CD4-positive, alpha-beta T cell treated with Interferon gamma for 1 hour (primary cell): Measurements from ENCODE around the gene C16orf96.

Experiments used
- DNase-seq: peaks from one replicate; pipeline ENCODE4 v3.0.0-alpha.2; 2020

Gene C16orf96

DNA sequence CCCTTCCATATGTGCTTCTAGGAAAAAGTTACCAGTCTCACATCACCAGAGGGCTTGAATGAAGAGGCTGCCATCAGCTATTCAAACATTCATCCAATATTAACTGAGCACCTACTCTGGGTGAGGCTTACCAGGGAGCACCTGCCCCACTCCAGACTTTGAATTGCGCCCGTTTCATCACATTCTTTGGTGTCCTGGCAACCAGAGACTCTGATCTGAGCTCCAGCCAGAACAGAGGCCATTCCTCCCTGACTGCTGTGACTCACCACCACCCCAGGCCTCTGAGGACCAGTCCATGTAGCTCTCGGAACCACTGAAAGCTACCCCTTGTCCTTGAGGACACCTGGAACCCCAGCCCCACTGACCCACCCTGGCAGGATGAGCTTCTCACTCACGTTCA, at the start of gene C16orf96:
C16orf96 (plus strand) TSS at position 229 of the 400 bp plus-strand sequence; CDS start at position 379, 150 bp downstream.
- no peak for DNase-seq

GRCh38 chr16:4506450-4506849, 49.7 kb upstream of the C16orf96 start:
- peak; percentile 71 for DNase-seq

GRCh38 chr16:4507588-4508345, 48.4 kb upstream of the C16orf96 start:
- no peak for DNase-seq

DNA sequence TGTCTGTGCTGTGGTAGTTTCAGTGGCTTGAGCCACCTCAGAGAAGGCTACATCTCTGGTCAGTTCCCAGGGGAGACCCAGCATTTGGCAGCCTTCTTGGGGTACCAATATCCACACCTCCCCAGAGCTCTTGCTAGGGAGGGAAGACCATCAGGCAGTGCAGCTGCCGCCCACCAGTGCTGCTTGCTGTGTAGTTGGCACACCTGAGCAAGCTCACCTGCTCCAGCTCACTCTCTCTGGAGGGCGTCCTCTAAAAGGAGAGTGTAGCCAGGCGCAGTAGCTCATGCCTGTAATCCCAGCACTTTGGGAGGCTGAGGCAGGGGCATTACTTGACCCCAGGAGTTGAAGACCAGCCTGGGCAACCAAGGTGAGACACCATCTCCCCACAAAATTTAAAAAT, 47.3 kb upstream of the C16orf96 start:
- no peak for DNase-seq

GRCh38 chr16:4509420-4509819, 46.7 kb upstream of the C16orf96 start:
- DNase-seq = no peak

DNA sequence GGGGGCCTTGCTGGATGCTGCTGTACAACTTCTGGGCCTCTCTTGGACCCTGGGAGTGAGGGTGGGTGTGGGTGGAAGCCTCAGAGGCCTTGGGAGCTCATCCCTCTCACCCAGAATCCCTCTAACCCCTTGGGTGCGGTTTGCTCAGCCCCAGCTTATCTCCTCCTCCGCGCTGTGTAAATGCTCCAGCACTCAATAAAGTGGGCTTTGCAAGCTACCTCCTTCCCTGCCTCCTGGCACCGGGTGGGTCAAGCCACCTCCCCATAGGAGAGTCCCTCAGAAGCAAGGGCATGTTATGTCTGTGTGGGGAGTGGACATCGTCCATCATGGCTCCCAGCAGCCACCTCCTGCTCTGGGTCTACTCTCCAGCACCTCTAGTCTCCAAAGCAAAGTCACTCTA, 46.0 kb upstream of the C16orf96 start:
- DNase-seq = no peak

DNA sequence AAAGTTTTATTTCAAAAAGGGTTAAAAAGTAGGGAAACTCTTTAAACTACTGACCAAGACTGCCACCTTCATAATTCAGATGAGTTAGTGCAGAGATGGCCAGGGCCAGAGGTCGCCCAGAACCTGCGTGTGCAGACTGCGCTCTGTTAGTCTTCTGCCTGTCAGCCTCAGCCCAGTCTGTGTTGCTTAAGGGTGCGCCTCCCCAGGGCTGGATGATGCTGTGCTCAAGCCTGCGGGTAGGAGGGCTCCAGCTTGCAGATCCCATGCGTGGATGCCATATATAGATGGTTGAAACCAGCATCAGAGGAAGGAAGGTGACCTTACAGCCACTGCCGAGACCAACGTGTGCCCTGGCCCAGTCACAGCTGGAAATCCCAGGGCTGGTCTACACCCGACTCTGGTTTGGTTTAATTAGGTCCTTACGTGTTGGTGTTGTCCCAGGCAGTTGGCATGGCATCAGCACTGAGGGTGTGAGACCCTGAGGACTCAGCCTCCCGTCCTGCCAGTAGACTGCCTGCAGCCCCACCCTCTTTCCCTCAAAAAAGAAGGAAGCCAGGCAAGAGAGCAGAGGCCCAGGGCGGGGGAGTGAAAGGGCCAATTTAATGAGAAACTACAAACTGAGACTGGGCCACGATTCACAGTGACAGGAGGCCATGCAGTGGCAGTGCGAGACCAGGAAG, 45.3 kb upstream of the C16orf96 start:
- DNase-seq = no peak

DNA sequence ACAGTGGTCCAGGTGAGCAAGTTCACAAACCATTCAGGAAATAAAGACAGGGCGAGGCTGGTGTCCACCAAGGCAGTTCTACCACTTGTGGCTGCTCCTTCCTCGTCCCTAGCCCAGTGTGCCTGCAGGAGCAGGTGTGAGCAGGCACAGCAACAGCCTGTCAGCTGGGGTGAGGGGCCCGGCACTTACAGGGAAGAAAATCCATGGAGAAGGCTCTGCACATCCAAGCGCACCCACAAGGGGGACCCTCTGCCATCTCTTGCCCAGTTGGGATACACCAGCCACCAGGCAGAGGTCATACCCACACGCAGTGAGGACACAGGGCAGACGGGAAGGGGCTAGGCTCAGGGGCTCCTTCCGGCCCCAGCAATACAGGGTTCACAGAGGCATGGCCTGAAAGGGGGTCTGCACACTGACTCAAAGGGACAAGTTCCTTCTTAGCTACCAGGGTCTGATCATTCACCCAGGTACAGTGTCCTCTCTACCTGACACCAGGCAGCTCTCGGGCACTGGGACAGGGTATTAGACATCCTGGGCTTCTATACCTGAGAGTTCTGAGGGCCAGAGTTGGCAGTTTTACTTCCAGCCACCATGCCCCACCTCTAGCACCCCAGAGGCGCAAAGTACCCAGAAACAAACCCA, 44.6 kb upstream of the C16orf96 start:
- DNase-seq = no peak

DNA sequence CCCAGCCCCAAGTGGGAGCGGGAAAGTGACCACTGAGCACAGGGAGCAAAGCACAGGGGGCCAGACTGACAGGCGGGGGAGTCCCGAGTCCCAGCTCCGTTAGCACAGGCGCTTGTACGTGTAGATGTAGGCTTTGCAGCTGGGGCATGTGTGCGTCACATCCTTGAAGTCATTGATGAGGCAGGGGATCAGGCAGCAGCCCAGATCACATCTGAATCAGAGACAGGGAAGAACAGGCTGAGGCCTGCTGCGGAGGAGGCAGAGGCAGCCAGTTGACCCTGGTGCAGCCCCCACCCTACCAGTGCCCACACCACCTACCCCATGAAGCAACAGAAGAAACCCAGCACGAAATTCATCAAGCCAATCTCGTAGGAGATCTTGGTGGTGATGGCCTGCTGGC, 43.7 kb upstream of the C16orf96 start:
- DNase-seq = no peak

DNA sequence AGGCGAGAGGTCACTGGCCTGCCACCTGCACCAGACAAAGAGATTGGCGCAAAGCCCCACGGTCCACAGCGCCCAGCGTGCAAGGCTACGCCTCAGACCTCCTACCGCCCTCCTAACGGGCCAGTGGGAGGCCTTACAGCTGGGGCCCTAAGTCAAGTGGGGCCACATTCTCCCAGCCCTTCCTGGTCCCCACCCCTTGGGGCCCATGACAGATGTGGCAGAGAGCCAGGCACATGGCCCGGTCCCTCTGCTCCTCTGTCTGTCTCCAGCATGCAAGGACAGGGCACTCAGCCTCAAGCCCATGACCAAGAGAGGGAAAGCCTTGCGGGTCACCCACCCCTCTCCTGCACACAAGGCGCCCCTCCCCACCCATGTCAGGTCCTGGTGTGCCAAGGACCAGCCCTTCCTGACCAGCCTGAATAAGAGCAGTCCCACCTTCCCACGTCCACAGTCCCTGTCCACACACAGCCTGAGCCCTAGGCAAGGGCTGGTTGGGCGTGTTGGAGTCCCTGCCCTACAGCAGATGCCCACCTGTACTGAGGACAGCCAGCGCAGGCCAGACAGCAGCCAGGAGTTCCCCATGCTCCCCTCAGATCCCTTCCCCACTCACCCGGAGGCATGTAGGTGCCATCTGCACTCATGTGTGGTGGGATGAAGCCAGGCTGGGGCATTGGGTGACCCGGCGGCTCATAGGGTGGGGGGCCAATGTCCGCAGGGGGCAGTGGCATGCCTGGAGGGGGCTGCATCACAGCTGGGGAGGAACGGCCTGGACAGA, 42.9 kb upstream of the C16orf96 start:
- DNase-seq = no peak

DNA sequence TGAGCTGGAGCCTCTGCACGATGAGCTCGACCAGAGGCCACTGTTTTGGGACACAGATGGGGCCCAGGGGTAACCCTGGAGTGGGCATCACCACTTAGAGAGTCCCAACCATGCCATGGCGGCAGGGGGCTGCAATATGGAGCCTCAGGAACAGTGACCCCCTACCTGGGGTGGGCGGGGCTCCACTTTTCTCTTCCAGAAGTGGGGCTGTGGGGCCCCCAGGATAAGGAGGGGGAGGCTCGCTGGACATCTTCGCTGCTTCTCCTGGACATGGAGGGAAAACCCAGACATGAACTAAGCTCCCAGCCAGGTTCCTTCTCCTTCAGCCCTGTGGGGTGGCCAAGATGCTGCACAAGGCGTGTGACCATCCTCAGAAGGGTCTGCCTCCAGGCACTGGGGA, 42.3 kb upstream of the C16orf96 start:
- no peak for DNase-seq

DNA sequence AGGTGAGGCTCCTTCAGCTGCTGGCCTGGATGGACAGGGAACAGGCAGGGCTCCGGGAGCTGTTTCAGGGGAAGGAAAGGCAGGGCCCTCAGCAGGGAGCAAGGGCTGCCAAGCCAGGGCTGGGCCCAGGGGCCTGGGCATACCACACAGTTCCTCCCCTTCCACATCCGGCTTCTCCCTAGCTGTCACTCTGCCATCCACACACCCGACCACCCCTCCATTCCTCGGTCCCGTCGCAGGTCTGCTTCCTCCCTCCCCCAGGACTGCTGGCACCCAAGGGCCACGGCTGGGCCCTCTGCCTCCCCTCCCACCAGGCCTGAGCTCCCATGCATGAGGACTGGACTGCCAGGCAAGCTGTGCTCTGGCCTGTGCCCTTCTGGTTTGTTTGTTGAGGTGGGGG, 41.5 kb upstream of the C16orf96 start:
- DNase-seq = no peak

DNA sequence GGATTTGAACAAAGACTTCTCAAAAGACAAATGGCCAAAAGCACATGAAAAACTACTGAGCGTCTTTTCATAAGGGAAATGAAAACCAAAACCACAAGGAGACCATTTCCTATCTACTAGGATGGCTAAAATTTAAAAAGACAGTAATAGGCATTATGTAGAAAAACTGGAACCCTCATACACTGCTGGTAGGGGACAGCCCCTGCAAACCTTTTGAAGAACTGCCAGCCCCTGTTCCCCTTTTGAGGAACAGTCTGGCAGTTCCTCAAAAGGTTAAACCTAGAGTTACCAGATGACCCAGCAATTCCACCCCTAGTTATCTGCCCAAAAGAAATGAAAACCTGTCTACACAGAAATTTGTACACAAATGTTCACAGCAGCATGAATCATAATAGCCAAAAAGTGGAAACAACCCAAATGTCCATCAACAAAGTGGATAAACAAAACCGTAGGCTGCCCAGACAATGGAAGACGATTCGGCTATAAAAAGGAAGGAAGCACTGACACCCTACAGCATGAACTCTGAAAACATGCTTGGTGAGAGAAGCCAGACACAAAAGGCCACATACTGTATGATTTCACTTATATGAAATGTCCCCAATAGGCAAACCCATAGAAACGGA, 40.4 kb upstream of the C16orf96 start:
- peak; percentile 42 for DNase-seq

DNA sequence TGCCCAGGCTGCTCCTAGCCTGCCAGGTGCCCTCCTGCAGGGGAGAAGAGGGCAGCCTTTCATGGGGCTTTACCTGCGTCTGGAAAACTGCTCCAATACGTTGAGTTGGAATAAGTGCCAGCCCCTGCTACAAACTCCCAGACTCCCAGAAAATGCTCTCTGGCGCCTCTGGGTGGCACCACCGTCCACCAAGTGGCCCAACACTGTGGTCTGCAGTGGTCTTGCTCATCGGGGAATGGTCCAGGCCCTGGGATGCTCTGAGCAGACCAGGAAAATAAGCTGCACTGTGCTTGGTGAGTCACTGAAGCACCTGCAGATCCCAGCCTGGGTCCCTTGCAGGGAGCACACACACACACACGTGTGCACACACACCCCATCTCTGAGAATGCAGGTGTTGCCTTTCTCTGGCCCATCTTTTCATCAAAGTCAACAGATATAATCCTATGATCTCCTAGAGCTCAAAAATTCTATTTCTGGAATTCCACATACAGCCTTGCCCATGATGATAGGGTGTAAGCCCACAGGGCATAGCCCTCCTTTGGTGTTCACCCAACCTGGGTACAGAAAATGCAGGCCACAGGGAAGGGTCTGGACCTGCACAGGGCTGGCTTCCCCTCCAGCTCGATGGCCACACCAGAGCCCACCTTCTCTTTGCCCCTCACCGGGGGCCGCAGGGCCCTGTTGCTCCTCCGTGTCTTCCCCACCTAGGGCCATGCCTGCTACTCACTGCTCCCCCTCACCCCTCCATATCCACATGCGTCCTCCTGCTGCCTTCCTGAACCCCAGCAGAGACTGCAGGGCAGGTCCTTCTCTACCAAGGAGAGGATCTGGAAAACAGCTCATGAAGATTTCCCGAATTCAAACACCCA, 38.1 kb upstream of the C16orf96 start:
- no peak for DNase-seq

DNA sequence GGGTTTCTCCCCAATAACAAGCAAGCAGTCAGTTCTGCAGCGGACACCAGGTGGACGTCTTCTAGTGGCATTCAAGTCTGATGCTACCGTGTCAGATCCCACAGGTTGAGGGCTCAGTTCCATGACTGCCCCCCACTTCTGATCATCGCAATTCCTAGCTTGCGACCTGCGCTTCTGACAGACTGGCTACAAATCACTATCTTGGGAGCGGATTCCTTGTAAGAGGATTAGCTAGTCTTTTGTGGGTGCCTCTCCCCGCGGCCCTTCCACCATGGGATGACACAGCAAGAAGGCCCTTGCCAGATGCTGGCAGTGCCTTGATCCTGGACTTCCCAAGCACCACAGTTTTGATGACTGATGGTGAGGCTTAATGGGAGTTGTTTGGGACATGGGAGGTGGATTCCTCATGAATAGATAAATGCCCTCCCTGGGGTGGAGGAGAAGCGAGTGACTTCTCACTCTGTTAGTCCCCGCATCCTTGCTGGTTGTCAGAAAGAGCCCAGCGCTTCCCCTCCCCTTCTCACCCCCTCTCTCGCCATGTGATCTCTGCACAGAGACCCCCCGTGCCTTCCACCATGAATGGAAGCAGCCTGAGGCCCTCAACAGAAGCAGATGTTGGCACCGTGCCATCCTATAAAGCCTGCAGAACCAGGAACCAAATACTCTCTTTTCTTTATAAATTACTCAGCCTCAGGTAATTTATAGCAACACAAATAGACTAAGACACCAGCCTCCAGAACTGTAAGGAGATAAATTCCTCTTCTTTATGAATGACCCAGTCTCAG, 36.7 kb upstream of the C16orf96 start:
- DNase-seq = no peak

GRCh38 chr16:4520913-4521312, 35.2 kb upstream of the C16orf96 start:
- no peak for DNase-seq

GRCh38 chr16:4522051-4522581, 34.0 kb upstream of the C16orf96 start:
- DNase-seq = no peak

DNA sequence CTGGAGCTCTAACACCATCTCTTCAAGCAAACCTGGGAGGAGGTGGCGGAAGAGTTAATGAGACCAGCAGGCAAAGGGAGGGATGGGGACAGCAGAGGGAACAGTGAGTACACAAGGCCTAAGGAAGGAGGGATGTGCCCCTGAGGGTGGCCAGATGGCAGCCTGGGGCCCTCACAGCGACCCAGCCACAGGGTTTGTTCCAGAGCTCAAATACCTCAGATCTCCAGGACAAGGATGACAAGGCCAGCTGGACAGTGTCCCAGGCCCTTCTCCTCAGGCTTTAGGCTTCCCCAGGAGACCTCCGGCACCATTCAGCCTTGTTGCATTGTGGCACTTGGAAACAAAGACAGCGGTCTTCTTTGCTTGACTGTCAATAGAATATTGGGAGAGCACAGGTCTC, 32.5 kb upstream of the C16orf96 start:
- no peak for DNase-seq

DNA sequence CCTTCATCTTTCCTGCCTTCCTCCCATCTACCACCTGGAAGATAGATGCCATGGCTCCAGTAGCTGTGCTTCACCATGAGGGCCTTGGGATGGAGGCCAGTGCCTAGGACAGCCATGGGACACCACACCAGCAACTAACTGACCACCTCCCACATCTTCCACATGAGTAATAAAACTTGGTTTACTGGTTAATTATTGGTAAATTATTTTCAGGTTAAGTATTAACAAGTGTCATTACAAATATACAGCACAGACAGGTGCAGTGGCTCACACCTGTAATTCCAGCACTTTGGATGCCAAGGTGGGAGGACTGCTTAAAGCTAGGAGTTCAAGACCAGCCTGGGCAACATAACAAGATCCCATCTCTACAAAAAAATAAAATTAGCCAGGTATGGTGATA, 31.6 kb upstream of the C16orf96 start:
- no peak for DNase-seq

- no peak for DNase-seq
Measured at GRCh38 chr16:4525069-4525468, 31.1 kb upstream of the C16orf96 start.
